ENCODE results near the gene ITGBL1.

The ITGBL1 gene

DNA sequence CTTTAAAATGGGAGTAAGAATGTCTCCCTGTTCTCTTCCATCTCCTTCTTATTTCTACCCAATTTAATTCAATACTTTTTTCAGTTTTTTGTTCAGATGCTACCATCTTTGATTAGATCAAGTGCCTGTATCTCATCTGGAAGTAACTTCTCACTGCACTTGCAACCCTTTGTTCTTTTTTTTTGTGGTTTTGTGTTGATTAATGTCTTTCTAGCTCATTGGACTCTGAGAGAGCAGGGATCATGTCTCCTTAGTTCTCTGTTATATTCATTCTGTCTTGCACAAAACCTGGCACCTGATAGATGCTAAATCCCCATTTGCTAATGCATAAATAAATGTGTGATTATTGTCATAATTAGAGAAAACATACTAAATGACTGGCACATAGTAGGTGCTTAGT lies 834 bp upstream of the ITGBL1 start:
- DNase-seq (ENCODE audit: low read depth): no peak

DNA sequence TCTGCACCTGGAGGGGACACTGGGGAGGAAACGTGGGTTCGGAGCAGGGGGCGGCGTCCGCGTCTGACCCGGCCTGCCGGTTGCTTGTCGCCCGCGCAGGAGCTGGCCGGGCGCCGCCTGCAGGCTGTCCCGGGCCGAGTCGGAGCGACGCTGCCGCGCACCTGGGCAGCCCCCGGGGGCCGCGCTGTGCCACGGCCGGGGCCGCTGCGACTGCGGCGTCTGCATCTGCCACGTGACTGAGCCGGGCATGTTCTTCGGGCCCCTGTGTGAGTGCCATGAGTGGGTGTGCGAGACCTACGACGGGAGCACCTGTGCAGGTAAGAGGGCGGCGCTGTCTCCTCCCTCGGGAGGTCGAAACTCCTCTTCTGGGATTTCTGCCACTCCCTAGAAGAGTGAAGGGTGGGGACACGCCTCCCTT lies 1.3 kb downstream of the ITGBL1 start:
- no peak for DNase-seq (ENCODE audit: low read depth)

DNA sequence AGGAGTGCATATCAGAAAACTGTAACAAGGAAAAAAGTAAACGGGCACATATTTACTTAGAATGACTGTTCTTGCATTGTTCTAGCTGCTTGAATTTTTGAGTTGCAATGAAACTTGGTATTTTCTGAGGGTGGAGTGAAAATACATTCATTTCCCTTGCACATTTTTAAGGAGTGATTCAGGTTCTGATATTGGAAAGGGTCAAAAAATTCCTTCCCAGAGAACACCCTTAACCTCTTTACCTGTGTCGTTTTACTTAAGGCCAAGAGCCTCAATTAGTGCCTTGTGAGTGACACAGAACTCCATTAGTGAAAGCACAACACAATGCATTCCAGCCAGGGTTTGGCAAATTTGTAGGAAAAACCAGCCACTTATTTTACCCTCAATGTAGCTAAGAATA lies 2.3 kb downstream of the ITGBL1 start:
- DNase-seq (ENCODE audit: low read depth): no peak

DNA sequence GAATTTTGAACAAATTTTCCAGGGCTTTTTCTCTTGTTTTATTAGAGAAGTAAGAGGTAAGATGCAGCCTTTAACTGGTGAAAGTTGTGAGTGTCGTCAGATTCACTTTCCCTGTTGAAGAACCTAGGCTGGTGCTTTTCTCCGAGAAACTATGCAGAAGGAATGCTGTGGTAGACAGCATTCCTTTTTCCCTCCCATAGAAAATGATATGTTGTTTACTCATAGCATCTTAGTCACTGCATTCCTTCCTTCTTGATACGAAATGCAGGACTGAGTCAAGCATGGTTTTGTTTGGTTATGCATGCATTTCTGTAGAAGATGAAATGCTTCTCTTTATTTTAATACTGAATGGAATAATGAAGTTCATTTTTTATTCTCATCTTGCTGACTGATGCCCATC lies 3.4 kb downstream of the ITGBL1 start:
- DNase-seq (ENCODE audit: low read depth): no peak

DNA sequence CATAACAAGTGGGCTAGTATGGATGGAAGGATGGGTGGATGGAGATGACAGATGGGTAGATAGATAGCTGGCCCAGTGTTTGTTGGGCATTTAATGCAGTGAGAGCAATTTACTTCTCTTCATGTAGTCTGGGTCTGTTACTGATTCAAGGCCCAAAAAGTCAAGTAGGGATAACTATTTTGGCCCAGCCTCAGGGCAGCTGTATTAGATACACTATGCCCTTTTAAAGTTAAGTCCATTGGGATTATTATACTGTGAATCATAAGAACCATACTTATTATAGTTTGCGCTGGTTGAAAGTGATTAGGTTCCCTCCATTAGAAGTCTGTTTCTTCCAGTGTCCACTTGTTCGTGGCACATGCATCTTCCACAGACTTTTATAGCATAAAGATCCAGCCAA lies 4.7 kb downstream of the ITGBL1 start:
- DNase-seq (ENCODE audit: low read depth): no peak

DNA sequence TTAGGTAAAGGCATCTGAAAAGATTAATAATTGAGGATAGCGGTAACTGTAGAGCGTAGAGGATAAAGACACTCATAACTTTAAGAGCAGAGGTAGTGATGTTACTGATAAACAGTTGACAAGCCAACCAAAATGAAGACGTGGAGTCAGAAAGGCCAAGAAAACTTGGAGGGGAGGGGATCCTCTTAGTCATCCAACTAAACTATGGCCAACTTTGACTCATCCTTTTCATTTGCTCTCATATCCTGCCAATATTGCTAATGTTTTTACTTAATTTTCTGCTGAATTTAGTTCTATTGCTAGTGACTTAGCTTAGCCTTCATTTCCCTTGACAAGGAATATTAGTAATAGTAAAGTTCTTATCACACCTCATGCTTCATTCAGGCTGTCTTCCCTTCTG lies 13.4 kb downstream of the ITGBL1 start:
- DNase-seq (ENCODE audit: low read depth): no peak

DNA sequence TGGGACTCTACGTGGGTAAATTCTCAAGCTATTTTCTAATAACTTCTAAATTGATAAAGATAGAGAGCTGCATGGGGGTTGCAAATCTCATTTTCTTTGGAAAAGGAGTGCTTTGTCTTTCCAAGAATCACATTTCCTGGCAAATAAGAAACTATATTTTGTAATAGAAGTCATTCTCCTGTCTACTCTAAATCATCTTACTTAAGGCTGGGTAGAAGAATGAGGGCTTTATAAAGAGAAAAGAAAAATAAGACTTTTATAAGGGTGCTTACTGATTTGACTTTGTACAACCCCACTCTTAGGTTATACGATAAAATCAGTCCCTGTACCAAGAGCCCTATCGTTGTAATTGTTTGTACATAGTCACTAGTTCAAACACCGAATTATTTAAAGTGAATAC lies 14.9 kb downstream of the ITGBL1 start:
- no peak for DNase-seq (ENCODE audit: low read depth)

DNA sequence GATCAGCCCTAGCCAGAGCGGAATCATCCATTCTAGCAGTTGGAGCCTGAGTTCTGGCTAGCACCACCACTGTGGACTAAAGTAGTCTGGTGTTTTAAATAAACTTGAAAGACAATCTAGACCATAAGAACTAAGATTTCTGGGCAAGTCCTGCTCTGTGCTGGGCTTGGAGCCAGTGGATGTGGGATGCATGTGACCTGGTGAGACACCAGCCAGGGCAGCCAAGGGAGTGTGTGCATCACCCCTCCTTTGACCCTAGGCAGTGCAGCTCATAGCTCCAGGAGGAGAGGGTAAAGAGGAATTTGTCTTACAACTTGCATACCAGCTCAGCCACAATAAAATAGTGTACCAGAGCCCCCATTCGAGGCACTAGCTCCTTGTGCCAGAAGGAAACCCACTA lies 21.0 kb downstream of the ITGBL1 start:
- DNase-seq (ENCODE audit: low read depth): no peak

DNA sequence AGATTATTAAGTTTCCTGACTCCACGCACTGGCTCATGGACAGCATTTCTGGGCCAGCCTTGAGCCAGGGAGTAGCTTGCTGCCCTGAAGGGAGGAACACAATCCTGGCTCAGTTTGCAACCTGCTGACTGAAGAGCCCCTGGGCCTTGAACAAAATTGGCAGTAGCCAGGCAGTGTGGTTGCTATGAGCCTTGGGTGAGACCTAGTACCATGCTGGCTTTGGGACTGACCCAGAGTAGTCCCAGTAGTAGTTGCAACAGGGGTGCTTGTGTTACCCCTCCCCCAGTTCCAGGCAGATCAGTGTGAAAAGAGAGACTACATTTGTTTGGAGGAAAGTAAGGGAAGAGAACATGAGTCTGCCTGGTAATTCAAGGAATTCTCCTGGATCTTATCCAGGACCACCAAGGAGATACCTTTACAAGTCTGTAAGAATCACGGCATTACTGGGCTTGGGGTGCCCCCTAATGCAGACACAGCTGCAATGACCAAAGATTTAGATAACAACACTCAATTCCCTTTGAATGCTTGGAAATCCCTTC lies 22.0 kb downstream of the ITGBL1 start:
- no peak for DNase-seq (ENCODE audit: low read depth)

DNA sequence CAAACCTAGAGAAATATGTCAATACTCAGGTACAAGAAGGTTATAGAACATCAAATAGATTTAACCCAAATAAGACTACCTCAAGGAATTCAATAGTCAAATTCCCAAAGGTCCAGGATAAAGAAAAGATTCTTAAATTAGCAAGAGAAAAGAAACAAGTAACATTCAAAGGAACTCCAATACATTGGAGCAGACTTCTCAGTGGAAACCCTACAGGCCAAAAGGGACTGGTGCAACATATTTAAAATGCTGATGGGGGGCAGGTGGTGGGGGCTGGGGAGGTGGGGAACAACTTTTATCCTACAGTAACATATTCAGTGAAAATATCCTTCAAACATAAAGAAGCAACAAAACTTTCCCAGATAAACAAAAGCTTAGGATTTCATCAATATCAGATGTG lies 23.1 kb downstream of the ITGBL1 start:
- no peak for DNase-seq (ENCODE audit: low read depth)

DNA sequence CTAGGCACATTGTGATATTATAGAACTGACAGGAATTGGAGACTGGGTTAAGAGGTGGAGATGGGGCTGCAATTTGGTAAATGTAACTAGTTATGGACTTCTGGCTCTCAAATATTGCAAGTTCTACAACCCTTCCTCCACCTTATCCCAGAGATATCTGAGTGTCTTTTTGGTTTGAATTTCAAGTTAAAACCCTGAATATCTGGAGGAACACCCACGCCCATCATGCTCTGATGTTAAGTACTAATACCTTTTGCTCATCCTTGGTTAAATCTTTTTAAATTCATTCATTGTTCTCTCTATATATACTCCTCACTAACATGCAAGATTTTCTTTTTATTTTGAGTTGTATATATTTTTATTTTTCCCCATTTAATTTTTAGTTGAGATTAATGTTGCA lies 28.9 kb downstream of the ITGBL1 start:
- DNase-seq (ENCODE audit: low read depth): no peak

DNA sequence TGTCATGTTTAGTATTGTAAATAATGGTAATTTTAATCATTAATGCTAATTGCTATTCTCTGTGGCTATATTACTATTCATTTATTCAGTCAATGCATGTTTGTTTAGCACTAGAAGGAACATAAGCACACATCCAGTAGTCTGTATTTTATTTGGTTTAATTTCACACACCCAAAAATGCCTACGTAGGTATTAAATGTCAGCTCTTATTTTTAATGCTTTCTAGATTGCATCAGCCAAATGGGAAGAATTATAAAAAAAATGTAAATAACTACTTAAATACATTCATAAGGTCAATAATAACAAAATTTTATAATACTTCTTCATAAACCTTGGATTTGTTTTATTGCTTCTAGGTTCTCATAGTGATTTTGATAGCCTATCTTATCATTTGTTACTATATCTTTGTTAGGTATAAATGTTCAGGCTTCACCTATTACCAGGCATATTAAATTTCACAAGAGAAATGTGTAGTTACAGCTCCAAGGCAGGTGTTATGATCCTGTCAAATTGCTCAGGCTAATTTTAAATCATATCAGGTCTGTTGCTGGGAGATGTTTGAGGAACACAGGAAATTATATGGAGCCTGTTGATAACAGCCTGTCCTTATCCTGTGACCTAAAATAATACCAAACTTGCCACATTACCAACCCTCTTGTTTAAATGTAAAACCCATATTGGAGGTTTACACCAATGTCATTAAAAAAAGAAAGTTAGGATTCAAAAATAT lies 34.4 kb downstream of the ITGBL1 start:
- DNase-seq (ENCODE audit: low read depth): no peak

DNA sequence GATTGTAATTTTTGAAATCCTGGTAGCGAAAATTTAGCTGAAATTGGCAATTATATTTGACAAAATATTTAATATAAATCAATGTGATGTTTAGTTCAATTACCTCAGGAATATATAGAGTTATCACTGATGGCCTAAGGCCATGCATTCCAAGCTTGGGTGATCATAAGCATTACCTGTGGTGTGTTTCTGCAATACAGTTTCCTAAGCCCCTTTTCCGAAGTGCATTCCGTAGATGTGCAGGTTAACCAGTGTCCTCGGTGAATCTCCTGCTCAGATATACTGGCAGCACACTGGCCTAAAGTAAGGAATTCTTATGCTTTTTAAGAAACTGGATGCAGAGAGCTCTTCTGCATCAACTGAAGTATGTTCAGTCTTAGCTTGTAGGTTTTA lies 35.0 kb downstream of the ITGBL1 start:
- DNase-seq (ENCODE audit: low read depth): no peak

DNA sequence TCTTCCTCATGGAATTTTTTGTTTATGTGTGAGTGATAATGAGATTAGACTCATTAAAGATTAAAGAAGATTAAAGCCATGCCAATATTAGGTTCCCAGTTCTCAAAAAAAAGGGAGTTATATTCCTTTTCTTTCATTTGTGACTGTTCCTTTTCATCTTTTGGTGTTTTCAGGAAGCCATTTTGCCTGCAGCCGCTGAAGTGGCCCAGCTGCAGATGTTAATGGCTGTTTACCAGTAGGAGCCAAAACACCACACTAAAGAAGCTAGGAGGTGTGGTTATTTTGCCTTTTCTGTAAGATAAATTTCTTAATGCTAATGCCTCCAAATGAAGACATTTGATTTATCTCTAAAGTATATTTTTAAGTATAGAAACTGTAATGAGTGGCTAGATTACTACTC lies 36.3 kb downstream of the ITGBL1 start:
- DNase-seq (ENCODE audit: low read depth): no peak

DNA sequence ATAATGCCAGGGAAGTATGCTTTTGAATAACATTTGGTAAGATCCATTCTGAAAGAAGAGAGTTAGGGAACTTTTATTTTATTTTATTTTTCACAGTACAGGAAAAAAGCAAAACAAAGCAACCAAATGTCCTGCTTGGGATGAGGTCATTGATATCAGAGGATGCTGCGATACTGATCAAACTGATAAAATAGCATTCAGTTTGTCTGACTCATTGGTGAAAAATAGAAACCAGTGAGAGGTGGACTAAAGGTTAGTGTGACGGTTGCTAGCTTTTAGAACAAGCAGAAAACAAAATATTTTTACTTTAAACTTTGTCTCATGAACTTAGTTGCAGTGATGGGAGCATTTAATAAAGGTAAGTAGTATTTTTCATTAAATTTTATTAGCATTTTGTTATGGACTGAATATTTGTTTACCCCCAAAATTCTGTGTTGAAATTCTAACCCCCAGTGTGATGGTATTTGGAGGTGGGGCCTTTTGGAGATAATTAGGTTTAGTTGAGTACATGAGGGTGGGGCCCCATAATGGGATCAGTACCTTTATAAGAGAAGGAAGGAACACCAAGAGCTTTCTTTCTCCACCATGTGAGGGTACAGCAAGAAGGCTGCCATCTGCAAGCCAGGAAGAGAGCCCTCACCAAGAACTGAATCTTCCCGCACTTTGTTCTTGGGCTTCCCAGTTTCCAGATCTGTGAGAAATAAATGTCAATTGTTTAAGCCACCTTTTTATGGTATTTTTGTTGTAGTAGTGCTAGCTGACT lies 37.3 kb downstream of the ITGBL1 start:
- DNase-seq (ENCODE audit: low read depth): no peak

DNA sequence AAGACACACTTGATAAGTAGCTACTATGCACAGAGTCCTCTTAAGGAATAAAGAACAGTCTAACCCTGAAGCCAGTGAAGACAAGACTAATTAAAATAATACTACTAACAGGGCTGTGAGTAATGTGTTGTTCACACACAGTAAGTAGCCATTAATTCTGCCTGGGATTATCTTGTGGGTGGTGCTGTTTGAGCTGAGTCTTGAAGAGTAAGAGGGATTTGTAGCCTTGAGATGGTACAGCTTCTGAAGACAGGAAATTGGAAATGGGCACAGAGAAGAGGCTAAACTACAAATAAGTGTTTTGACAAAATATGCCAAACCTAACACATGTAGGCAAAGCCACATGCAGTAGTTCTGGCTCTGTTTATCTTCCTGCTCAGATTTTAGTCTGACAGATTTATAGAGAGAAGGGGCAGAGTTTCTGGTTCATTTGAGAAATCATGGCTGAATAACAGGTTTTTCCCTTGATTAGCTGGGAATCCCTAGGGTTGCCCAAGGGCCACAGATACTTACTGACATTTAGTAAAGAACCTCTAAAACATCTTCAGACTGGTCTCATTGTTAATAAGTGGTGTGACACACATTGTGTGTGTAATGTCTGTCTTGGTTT lies 38.0 kb downstream of the ITGBL1 start:
- DNase-seq (ENCODE audit: low read depth): no peak

DNA sequence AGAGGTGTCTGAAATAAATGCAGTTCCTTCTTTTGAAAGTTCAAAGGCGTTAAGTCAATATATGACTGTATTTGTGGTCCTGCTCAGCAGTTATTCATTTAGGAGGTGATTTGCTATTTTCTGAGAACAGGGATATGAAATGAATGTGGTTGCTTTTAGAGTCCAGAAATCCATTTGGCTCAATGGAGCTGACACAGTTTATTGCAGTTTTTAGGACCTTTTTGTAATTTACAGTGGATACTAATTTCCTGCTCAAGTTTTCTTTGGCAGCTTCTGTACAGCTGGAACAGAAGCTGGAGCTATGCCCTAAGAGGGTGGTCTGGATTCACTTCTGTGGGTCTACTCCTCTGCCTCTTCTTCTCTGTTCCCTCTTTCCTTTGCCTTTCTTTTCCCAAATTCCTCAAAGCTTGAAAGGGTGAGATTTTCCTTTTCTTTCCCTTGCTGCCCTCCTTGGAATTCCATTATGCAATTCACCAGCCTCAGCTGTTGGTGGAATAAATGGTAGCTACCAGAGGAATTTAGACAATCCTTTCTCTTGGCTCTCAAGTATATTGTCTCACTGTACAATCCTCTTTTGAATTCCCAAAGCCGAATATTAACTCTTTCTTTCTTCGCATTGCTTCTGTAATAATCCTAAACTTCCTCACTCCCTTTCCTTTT lies 39.9 kb downstream of the ITGBL1 start:
- no peak for DNase-seq (ENCODE audit: low read depth)

DNA sequence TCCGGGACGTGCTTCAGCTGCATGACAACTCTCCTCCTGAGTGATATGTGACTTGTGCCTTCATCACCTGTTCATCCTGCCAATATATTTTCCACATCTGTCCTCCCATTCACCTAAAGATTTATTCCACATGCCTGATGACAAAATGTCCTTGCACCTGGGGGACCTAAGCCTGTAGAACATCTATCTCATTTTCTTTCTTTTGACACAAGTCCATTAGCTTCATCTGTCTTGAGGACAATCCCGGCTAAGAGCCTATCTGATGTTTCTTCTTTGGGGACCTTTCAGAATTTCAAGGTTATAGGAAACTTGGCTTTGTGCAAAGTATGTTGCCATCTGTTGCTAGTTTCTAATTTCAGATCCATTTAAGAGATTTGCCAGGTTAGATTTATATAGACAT lies 41.1 kb downstream of the ITGBL1 start:
- no peak for DNase-seq (ENCODE audit: low read depth)

DNA sequence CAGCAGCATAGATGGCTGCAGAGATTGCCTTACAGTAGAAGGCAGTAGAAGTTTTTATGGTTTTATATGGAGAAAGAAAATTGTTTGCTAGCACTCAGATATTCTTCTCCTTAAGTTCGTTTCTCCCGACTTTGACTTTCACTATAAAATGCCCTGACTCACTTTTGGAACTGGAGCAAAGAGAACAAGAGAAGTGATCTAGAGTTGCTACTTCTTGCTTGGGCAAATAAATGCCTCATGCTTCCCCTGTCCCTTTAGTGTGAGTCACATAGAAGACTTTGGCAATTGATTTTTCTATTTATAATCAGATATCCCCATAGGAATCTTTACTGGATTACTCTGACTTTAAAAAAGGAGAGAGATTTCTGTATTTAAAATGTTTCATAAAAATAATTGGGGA lies 46.9 kb downstream of the ITGBL1 start:
- no peak for DNase-seq (ENCODE audit: low read depth)

DNA sequence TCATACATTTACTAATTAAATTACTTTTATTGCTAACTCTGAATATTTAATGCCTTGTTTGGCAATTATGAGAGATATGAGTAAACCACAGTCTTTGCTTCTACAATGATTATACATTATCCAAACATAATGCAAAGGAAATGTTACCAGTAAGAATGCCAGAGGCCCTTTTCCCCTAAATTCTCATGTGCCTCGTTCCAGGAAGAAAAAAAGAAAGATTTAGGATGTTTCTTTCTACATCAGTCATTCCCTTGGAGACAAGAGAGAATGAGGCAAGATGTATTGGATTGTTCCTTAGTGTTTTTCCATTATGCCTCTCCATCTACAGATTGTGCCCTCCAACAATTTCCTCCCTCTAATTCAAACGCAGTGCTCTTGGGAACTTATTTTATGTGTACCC lies 50.1 kb downstream of the ITGBL1 start:
- no peak for DNase-seq (ENCODE audit: low read depth)

DNA sequence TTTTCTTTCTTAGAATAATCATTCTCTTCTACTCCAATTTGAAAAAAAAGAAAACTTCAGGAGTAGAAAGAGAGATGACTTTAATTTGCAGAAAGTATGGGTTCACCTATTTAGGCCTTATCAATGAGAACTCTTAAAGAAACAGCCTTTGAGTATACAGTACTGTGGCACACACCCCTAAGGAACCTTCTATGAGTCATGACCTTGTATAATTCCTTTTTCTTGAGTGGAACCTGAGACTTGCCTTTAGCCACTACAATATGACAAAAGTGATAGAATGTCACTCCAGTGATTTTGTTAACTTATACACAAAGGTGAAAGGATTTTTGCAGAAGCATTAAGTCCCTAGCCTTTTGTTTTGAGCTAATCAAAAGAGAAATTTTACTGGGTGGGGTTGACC lies 58.7 kb downstream of the ITGBL1 start:
- DNase-seq (ENCODE audit: low read depth): no peak

DNA sequence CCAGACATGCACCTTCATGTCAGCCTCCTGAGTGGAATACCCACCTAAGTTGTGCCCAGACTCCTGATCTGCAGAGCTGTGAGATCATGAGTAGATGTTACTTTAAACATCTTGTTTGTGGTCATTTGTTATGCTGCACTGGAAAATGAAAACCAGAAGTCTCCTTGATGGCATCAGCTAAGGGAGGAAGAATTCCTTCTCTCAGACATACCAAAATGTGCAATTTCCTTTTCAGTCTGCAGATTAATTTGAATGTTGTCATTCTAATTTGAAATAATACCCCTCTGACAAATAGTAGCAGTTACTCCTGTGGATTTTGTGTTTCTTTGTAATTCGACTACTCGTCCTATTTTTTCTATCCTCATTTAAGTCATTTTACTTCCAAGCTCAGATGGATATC lies 59.3 kb downstream of the ITGBL1 start:
- no peak for DNase-seq (ENCODE audit: low read depth)

DNA sequence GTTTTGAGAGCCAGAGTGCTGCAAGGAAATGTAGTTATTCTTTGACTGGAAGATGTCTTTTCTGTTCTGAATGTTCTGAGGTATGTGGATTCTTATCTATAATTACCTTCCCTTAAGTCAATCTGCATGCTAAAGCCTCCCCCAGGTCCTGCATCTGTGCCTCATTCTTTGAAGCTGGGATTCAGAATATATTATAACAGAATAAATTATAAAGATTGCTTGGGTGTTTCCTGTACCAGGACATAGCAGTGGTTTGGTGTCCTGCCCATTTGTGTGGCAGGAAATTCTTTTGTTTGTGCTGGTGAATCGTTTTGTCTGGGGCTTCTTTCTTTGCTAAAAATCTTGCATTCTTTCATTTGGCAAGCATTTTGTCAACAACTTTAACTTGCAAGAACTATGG lies 60.2 kb downstream of the ITGBL1 start:
- DNase-seq (ENCODE audit: low read depth): no peak
